ENCODE measurements around the gene IGF2.

The IGF2 gene

GRCh38 chr11:2123628-2123960 lies 15.6 kb downstream of the IGF2 start:
- peaks cover 18% of the 10 kb centered on the region for H3K4me1 Mint-ChIP-seq
- no peak for TF ChIP-seq CTCF (IDR thresholded peaks at IDR 0.05)
- no peaks in the 10 kb centered on the region for H3K36me3 Mint-ChIP-seq (ENCODE audit: low read depth)
- no peak for DNase-seq
- H3K27ac Mint-ChIP-seq: no peak overlapping the region
- H3K4me3 Mint-ChIP-seq: no peak overlapping the region
- H3K9me3 Mint-ChIP-seq: peaks cover 4% of the 10 kb centered on the region
- H3K27me3 Mint-ChIP-seq (ENCODE audit: low read depth, poor library complexity): peaks cover 25% of the 10 kb centered on the region

GRCh38 chr11:2122907-2123627 lies 16.1 kb downstream of the IGF2 start:
- DNase-seq: no peak
- Mint-ChIP-seq H3K4me3 (no peak overlapping the region), H3K36me3 (ENCODE audit: low read depth) (peaks cover 4% of the 10 kb centered on the region), H3K9me3 (peaks cover 9% of the 10 kb centered on the region), H3K4me1 (peaks cover 18% of the 10 kb centered on the region), H3K27ac (no peak overlapping the region), H3K27me3 (ENCODE audit: low read depth, poor library complexity) (peaks cover 29% of the 10 kb centered on the region)
- no peak for TF ChIP-seq CTCF (IDR thresholded peaks at IDR 0.05)

- Mint-ChIP-seq H3K27me3 (ENCODE audit: low read depth, poor library complexity) (peaks cover 29% of the 10 kb centered on the region), H3K36me3 (ENCODE audit: low read depth) (peaks cover 8% of the 10 kb centered on the region), H3K27ac (no peak overlapping the region), H3K9me3 (peaks cover 17% of the 10 kb centered on the region), H3K4me3 (no peak overlapping the region), H3K4me1 (peaks cover 17% of the 10 kb centered on the region)
- TF ChIP-seq CTCF (IDR thresholded peaks at IDR 0.05): no peak
- no peak for DNase-seq
Measured at GRCh38 chr11:2122222-2122906, 16.8 kb downstream of the IGF2 start.

GRCh38 chr11:2121227-2122130 lies 17.7 kb downstream of the IGF2 start:
- TF ChIP-seq CTCF (IDR thresholded peaks at IDR 0.05): no peak
- peaks cover 14% of the 10 kb centered on the region for H3K4me1 Mint-ChIP-seq
- peaks cover 25% of the 10 kb centered on the region for H3K9me3 Mint-ChIP-seq

GRCh38 chr11:2120359-2121100 lies 18.7 kb downstream of the IGF2 start:
- Mint-ChIP-seq H3K4me1 (peaks cover 14% of the 10 kb centered on the region), H3K9me3 (peaks cover 34% of the 10 kb centered on the region), H3K4me3 (no peak overlapping the region), H3K27ac (no peak overlapping the region), H3K36me3 (ENCODE audit: low read depth) (peaks cover 18% of the 10 kb centered on the region), H3K27me3 (ENCODE audit: low read depth, poor library complexity) (peaks cover 32% of the 10 kb centered on the region)
- no peak for TF ChIP-seq CTCF (IDR thresholded peaks at IDR 0.05)
- no peak for DNase-seq

More at GRCh38 chr11:2121227-2122130, 17.7 kb downstream of the IGF2 start:
- DNase-seq: no peak
- Mint-ChIP-seq H3K27me3 (ENCODE audit: low read depth, poor library complexity) (peaks cover 31% of the 10 kb centered on the region), H3K36me3 (ENCODE audit: low read depth) (peaks cover 14% of the 10 kb centered on the region), H3K4me3 (no peak overlapping the region), H3K27ac (no peak overlapping the region)
